ENCODE results near the gene TNFAIP2.

- TF ChIP-seq CTCF (conservative IDR thresholded peaks at IDR 0.05), result no peak
- TF ChIP-seq EZH2 (IDR thresholded peaks at IDR 0.05; ENCODE audit: low read depth), result no peak
Measured at GRCh38 chr14:103107941-103108748, 15.1 kb upstream of the TNFAIP2 start.

Measured in PC-9 (cell line).